Endothelial cell of umbilical vein (primary cell): Measurements from ENCODE around the gene MRM2.

Experiments
- EZH2 ChIP-seq: IDR thresholded peaks from 2 replicates; pipeline ENCODE4 v1.6.1; 2012; ENCODE audit warnings: borderline replicate concordance, low read depth, mild to moderate bottlenecking, moderate library complexity, low read length, inconsistent platforms; ENCODE audit not compliant: severe bottlenecking
- JUN ChIP-seq: IDR thresholded peaks from 2 replicates; pipeline ENCODE4 v1.6.1; 2011; ENCODE audit warnings: borderline replicate concordance, low read depth; ENCODE audit not compliant: insufficient read length, insufficient read depth
- MYC ChIP-seq: IDR thresholded peaks from one replicate; pipeline ENCODE4 v1.6.1; 2011; ENCODE audit warnings: mild to moderate bottlenecking, low read depth, low read length
- POLR2A ChIP-seq: IDR thresholded peaks from 2 replicates; pipeline ENCODE4 v1.6.1; 2012; ENCODE audit warnings: low read depth, mild to moderate bottlenecking, control low read depth, low read length
- POLR2AphosphoS5 ChIP-seq: IDR thresholded peaks from 2 replicates; pipeline ENCODE4 v1.6.1; 2012; ENCODE audit warnings: low read depth, mild to moderate bottlenecking, control low read depth, low read length, moderate library complexity; ENCODE audit not compliant: insufficient read depth
- TF ChIP-seq, protein P1 (sequence below), 2 donors: IDR thresholded peaks; 1 replicate in 1 of 2; 2 replicates in 1 of 2; pipeline ENCODE4 v1.5.1; 2011; ENCODE audit warnings: low read length in 2 of 2, mild to moderate bottlenecking in 2 of 2, moderate library complexity in 2 of 2, control low read depth in 1 of 2, inconsistent platforms in 1 of 2, low read depth in 1 of 2; ENCODE audit not compliant: insufficient read depth in 1 of 2; ENCODE audit errors: extremely low read depth in 1 of 2
- TF ChIP-seq, protein P2 (sequence below): IDR thresholded peaks from 2 replicates; pipeline ENCODE4 v1.6.1; 2011; ENCODE audit not compliant: insufficient read depth, insufficient read length

DNA sequence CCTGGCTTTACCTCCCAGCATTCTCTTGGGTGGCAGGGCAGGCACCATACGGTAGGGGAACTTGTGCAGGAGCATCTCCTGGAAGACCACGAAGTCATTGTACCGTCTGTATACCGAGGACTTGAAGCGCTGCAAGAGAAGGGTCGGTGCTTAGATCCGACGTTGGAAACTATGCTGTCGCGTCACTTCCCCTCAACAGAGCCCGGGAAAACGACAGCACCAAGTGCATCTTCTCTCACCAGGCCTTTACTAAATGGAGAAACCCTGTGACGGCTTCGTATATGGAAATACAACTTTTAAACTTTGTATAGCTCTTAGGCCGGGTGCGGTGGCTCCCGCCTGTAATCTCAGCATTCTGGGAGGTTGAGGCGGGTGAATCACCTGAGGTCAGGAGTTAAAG is 33.1 kb upstream of the MRM2 start:
- TF ChIP-seq, protein P1, sequence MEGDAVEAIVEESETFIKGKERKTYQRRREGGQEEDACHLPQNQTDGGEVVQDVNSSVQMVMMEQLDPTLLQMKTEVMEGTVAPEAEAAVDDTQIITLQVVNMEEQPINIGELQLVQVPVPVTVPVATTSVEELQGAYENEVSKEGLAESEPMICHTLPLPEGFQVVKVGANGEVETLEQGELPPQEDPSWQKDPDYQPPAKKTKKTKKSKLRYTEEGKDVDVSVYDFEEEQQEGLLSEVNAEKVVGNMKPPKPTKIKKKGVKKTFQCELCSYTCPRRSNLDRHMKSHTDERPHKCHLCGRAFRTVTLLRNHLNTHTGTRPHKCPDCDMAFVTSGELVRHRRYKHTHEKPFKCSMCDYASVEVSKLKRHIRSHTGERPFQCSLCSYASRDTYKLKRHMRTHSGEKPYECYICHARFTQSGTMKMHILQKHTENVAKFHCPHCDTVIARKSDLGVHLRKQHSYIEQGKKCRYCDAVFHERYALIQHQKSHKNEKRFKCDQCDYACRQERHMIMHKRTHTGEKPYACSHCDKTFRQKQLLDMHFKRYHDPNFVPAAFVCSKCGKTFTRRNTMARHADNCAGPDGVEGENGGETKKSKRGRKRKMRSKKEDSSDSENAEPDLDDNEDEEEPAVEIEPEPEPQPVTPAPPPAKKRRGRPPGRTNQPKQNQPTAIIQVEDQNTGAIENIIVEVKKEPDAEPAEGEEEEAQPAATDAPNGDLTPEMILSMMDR (IDR thresholded peaks at IDR 0.05; ENCODE audit: extremely low read depth in 1 of 2, insufficient read depth in 1 of 2, low read depth in 1 of 2, low read length in 2 of 2): no peak
- TF ChIP-seq POLR2A (no peak), EZH2 (no peak), POLR2AphosphoS5 (no peak), JUN (no peak), MYC (no peak)
- TF ChIP-seq, protein P2, sequence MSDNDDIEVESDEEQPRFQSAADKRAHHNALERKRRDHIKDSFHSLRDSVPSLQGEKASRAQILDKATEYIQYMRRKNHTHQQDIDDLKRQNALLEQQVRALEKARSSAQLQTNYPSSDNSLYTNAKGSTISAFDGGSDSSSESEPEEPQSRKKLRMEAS: no peak
